Lung (tissue), 12 donors: Measurements from ENCODE around the gene CIB1. TPM values are rescaled to one million over a fixed set of nuclear protein-coding genes. Genes with fewer than 3 reads are reported as not detected.
A peak's percentile ranks its signal among the peaks of the same experiment; 100 is the strongest.

Experiments used
- ATAC-seq: fragments of 200-7000 bp; cut with Tn5 transposase; one replicate; pipeline ENCODE4 v1.9.1; 2020; ENCODE audit warnings: moderate number of reproducible peaks; ENCODE audit not compliant: insufficient read depth, low FRiP score
- DNase-seq, 3 donors: peaks; one replicate each; pipeline ENCODE4 v3.0.0-alpha.2; 2013 to 2017
- H3K27ac ChIP-seq, 2 donors: one replicate each; pipeline ENCODE4 v1.5.1; 2013; ENCODE audit warnings: mild to moderate bottlenecking in 2 of 2, moderate library complexity in 2 of 2, control low read depth in 1 of 2, inconsistent platforms in 1 of 2, low read depth in 1 of 2, low read length in 1 of 2
- H3K27me3 ChIP-seq, 3 donors: one replicate each; pipeline ENCODE4 v1.5.1; 2013; ENCODE audit warnings: low read length in 2 of 3; ENCODE audit not compliant: control insufficient read depth in 3 of 3, insufficient read depth in 3 of 3
- H3K36me3 ChIP-seq, 4 donors: one replicate each; pipeline ENCODE4 v1.5.1; 2013; ENCODE audit warnings: low read length in 4 of 4, mild to moderate bottlenecking in 1 of 4, moderate library complexity in 1 of 4; ENCODE audit not compliant: control insufficient read depth in 4 of 4, insufficient read depth in 4 of 4
- H3K4me1 ChIP-seq, 5 donors: one replicate each; pipeline ENCODE4 v1.5.1; 2013; ENCODE audit warnings: low read length in 5 of 5, mild to moderate bottlenecking in 2 of 5, moderate library complexity in 1 of 5; ENCODE audit not compliant: control insufficient read depth in 5 of 5, insufficient read depth in 5 of 5
- H3K4me3 ChIP-seq: one replicate; pipeline ENCODE4 v1.5.1; 2013; ENCODE audit warnings: mild to moderate bottlenecking, control low read depth, moderate library complexity
- H3K9ac ChIP-seq, 2 donors: one replicate each; pipeline ENCODE4 v1.5.1; 2013; ENCODE audit warnings: low read length in 2 of 2, control low read depth in 1 of 2; ENCODE audit not compliant: insufficient read depth in 1 of 2
- H3K9me3 ChIP-seq, 4 donors: one replicate each; pipeline ENCODE4 v1.5.1; 2013; ENCODE audit warnings: low read length in 3 of 4, mild to moderate bottlenecking in 1 of 4, moderate library complexity in 1 of 4; ENCODE audit not compliant: control insufficient read depth in 4 of 4, insufficient read depth in 3 of 4
- WGBS, 2 donors: extraction: QIAGEN DNeasy Blood & Tissue Kit; methylation state at CpG; one replicate each; pipeline ENCODE4 v1.1.7; 2013; 5-methylcytosine and 5-hydroxymethylcytosine counted together
- polyA plus RNA-seq, 2 donors: library from polyadenylated mRNA; stranded (reverse); fragments of 200-250 nt; gene quantifications; one replicate each; pipeline ENCODE4 v1.2.1, GENCODE V29; 2013
- total RNA-seq, 2 donors: library from RNA; depleted of rRNA in 1 of 2; stranded (reverse); fragments of >200 nt in 1 of 2; gene quantifications; one replicate each; pipeline ENCODE4 v1.2.1, GENCODE V29; 2014 to 2021
- TF ChIP-seq, protein P1 (sequence below): IDR thresholded peaks from 2 replicates; pipeline ENCODE4 v1.5.1; 2012; ENCODE audit warnings: mild to moderate bottlenecking; ENCODE audit errors: control extremely low read depth, extremely low read depth
- donor health status: control.
- donor health status: control.
- donor health status: Bipolar disorder and iron deficiency.
- donor health status: healthy.
- donor health status: DM: yes; HTN: yes; CAD: no.

CIB1 gene
- total and polyA plus RNA-seq, 4 donors = 38.2 to 189 (median 129) TPM

DNA sequence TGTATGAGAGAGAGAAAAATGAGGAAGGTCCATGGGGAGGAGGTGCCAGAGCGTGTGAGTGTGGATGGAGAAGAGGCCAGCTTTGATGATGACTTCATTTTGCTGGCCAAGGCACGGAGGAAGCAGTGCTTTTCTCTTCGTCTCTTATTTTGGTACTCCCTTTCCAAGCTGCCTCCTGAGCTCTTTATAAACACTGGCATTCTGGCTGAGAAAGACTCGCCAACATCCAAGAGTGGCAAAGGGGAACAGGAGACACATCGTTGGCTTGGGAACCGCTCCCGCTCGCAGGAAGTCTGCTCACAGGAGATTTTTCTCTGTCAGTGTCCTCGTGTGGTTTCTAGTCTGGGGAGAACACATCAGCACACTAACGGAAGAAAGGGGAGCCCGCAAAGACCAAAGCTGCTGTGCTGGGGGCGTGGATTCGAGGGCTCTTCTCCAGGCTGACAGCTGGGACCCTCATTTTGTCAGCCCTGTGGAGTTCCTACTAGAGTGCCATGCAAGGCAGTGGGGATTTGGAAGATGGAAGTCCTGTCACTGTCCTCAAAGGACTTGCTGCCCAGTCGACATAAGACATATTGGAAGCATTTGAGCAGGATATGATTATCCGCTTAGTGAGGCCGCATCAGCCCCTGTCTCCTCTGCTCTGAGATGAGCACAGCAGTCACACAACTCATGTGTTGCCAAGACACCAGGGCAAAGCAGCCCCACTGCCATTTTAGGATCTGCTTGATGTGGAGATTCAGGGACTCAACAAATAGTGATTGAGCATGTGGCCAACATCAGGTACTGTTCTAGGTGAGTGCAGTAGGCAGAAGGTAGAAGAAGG lies 40.6 kb downstream of the CIB1 start:
- DNase-seq = peak; percentile 76 to 90 (median 88)
- TF ChIP-seq, protein P1, sequence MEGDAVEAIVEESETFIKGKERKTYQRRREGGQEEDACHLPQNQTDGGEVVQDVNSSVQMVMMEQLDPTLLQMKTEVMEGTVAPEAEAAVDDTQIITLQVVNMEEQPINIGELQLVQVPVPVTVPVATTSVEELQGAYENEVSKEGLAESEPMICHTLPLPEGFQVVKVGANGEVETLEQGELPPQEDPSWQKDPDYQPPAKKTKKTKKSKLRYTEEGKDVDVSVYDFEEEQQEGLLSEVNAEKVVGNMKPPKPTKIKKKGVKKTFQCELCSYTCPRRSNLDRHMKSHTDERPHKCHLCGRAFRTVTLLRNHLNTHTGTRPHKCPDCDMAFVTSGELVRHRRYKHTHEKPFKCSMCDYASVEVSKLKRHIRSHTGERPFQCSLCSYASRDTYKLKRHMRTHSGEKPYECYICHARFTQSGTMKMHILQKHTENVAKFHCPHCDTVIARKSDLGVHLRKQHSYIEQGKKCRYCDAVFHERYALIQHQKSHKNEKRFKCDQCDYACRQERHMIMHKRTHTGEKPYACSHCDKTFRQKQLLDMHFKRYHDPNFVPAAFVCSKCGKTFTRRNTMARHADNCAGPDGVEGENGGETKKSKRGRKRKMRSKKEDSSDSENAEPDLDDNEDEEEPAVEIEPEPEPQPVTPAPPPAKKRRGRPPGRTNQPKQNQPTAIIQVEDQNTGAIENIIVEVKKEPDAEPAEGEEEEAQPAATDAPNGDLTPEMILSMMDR = no peak
- H3K27me3 ChIP-seq = no peaks in the 10 kb centered on the region
- H3K9me3 ChIP-seq = no peaks in the 10 kb centered on the region
- H3K4me1 ChIP-seq = peaks cover 0 to 28% (median 23%) of the 10 kb centered on the region in 5 donors
- WGBS, 2 donors = 29 to 55% methylated on average over 16 of the region's 16 CpGs
- no peak overlapping the region for H3K4me3 ChIP-seq
- ATAC-seq = no peak
- H3K27ac ChIP-seq = peak overlapping the region; percentile 14 to 49
- H3K36me3 ChIP-seq = no peaks in the 10 kb centered on the region
- H3K9ac ChIP-seq = peak overlapping the region in 1 of 2 donors; percentile 55

DNA sequence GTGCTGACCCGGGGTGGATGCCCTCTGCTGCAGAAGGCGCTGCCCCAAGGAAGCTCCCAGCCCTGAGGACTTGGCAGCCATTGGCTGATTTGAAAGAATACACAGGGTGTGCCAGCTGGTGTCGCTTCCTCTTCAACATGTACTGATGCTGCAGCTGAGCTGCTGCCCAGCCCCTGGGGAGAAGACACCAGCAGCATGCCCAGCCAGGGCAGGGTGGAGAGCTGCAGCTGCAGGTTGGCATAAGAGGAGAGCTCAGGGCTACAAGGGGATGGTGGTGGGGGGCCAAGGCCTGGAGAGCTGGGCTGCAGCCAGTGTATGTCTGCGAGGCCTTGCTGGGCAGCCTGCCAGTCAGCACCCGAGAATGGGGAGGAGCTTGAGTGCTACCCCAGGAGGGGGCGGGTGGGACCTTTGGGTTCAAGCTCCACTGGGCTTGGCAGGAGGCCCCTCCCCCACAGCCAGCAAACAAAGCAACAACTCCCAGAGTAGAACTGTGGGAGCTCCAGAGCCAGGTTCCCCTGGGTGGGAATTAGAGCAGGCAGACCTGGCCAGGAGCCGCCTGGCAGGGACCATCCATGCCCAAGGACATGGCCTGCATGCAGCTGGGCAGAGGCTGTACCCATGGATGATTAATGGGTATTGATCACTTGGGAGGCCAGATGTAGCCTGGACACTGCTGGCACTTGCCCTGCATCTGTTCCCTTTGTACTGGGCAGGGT lies 41.8 kb downstream of the CIB1 start:
- H3K36me3 ChIP-seq = no peaks in the 10 kb centered on the region
- no peak overlapping the region for H3K4me3 ChIP-seq
- ATAC-seq (peak; percentile 71), DNase-seq (peak; percentile 88 to 92 (median 89))
- H3K27me3 ChIP-seq = no peaks in the 10 kb centered on the region
- no peaks in the 10 kb centered on the region for H3K9me3 ChIP-seq
- H3K4me1 ChIP-seq = peaks cover 0 to 28% (median 23%) of the 10 kb centered on the region in 5 donors
- peak overlapping the region; percentile 1 to 38 for H3K27ac ChIP-seq
- H3K9ac ChIP-seq = peak overlapping the region in 1 of 2 donors; percentile 23
- TF ChIP-seq, protein P1 = no peak
- WGBS, 2 donors = 18 to 23% methylated on average over 7 of the region's 7 CpGs

DNA sequence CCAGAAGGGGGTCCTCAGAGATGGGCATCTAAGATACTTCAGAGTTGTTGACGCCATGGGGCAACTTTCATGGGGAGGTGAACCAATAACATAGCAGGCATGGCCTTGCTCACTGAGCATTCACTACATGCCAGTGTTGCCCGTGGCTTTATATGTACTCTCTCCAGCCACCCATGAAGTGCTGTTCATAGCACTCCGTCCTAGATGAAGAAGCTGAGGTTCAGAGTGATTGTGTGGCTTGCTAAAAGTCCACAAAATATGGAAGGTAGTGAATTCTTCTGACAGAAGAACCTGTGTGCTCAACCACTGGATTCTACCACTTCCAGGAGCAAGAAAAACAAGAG lies 42.4 kb downstream of the CIB1 start:
- Histone ChIP-seq H3K27ac (peak overlapping the region; percentile 1 to 38), H3K9me3 (no peaks in the 10 kb centered on the region), H3K4me1 (peaks cover 0 to 28% (median 23%) of the 10 kb centered on the region in 5 donors), H3K27me3 (no peaks in the 10 kb centered on the region), H3K9ac (no peak overlapping the region), H3K36me3 (no peaks in the 10 kb centered on the region), H3K4me3 (no peak overlapping the region)
- TF ChIP-seq, protein P1 = no peak
- 77 to 89% methylated on average over 3 of the region's 3 CpGs for WGBS, 2 donors
- no peak for ATAC-seq
- no peak for DNase-seq
